ENCODE data around the gene RBM26. TPM values are rescaled to one million over a fixed set of nuclear protein-coding genes. Genes with fewer than 3 reads are reported as not detected.

The RBM26 gene
- total and polyA plus RNA-seq, 2 of the 4 experiments (the other 2 are of a cell fraction): 17.6 to 18.1 TPM

DNA sequence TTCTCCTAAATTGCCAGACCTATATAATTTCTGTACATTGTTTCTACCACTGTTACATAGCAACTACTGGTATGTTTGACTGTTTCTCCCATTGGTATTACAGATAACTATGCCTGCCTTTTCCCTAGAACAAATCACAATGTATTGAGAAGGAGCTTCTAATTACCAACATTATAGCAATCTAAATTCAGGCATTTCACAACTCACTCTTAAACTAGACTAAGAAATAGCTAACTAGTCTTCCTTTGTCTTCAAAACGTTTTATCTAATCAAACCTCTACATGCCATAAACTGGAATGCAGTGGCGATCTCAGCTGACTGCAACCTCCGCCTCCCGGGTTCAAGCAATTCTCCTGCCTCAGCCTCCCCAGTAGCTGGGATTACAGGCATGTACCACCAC, 18.2 kb downstream of the RBM26 start:
- H3K4me2 ChIP-seq (ENCODE audit: low read depth, low read length): no peak overlapping the region
- no peak overlapping the region for H3K18ac ChIP-seq (ENCODE audit: low read depth, low read length)
- H3K9me1 ChIP-seq (ENCODE audit: insufficient read depth, low read length): peaks cover 4% of the 10 kb centered on the region; the same call in 1 of the 2 replicates
- in situ Hi-C loops (cut with MboI; ENCODE audit: low sequenced_read_pairs) (no loop called here), intact Hi-C loops (cut with micrococcal nuclease) (no loop called here), dilution Hi-C loops (cut with HindIII; ENCODE audit: low sequenced_read_pairs, unreplicated experiment) (no loop called here)
- no peak overlapping the region for H4K8ac ChIP-seq (ENCODE audit: low read depth in 2 of 2, low read length in 2 of 2)
- H3K56ac ChIP-seq (ENCODE audit: extremely low read depth, insufficient read depth, low read length): no peak overlapping the region
- H4K91ac ChIP-seq (ENCODE audit: insufficient read depth, low read depth, low read length): no peak overlapping the region
- H2AFZ ChIP-seq (replicated peaks; ENCODE audit: low read length, poor library complexity): no peak overlapping the region
- peaks cover 39% of the 10 kb centered on the region for H4K20me1 ChIP-seq (ENCODE audit: insufficient read depth, low read length)
- TF ChIP-seq MAFK (IDR thresholded peaks at IDR 0.05; ENCODE audit: low read depth, low read length): no peak
- no peak for TF ChIP-seq MAZ (IDR thresholded peaks at IDR 0.05; ENCODE audit: borderline replicate concordance, low read depth, low read length)
- TF ChIP-seq POLR2A (IDR thresholded peaks at IDR 0.05; ENCODE audit: low read depth, low read length): no peak
- TF ChIP-seq, protein P1, sequence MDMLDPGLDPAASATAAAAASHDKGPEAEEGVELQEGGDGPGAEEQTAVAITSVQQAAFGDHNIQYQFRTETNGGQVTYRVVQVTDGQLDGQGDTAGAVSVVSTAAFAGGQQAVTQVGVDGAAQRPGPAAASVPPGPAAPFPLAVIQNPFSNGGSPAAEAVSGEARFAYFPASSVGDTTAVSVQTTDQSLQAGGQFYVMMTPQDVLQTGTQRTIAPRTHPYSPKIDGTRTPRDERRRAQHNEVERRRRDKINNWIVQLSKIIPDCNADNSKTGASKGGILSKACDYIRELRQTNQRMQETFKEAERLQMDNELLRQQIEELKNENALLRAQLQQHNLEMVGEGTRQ (IDR thresholded peaks at IDR 0.05; ENCODE audit: low read depth, low read length): no peak
- TF ChIP-seq FOS (IDR thresholded peaks at IDR 0.05; ENCODE audit: low read depth, low read length): no peak
- TF ChIP-seq CEBPB (IDR thresholded peaks at IDR 0.05; ENCODE audit: low read depth, low read length): no peak
- no peak for TF ChIP-seq BHLHE40 (IDR thresholded peaks at IDR 0.05; ENCODE audit: low read depth, low read length)
- no peak for TF ChIP-seq NFE2L2 (IDR thresholded peaks at IDR 0.05; ENCODE audit: low read depth, low read length)
- no peak for TF ChIP-seq RFX5 (IDR thresholded peaks at IDR 0.05; ENCODE audit: low read depth, low read length)
- no peak for TF ChIP-seq CHD1 (IDR thresholded peaks at IDR 0.05; ENCODE audit: low read depth, low read length)
- no peak for TF ChIP-seq SMC3 (IDR thresholded peaks at IDR 0.05; ENCODE audit: low read depth, low read length)
- no peak for TF ChIP-seq RAD21 (IDR thresholded peaks at IDR 0.05; ENCODE audit: low read length)
- TF ChIP-seq RCOR1 (IDR thresholded peaks at IDR 0.05; ENCODE audit: insufficient replicate concordance, low read length): no peak
- no peak for TF ChIP-seq MXI1 (IDR thresholded peaks at IDR 0.05; ENCODE audit: borderline replicate concordance, low read depth, low read length)
- TF ChIP-seq, protein P2, sequence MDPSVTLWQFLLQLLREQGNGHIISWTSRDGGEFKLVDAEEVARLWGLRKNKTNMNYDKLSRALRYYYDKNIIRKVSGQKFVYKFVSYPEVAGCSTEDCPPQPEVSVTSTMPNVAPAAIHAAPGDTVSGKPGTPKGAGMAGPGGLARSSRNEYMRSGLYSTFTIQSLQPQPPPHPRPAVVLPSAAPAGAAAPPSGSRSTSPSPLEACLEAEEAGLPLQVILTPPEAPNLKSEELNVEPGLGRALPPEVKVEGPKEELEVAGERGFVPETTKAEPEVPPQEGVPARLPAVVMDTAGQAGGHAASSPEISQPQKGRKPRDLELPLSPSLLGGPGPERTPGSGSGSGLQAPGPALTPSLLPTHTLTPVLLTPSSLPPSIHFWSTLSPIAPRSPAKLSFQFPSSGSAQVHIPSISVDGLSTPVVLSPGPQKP (IDR thresholded peaks at IDR 0.05; ENCODE audit: borderline replicate concordance, low read depth, low read length): no peak
- TF ChIP-seq, protein P3, sequence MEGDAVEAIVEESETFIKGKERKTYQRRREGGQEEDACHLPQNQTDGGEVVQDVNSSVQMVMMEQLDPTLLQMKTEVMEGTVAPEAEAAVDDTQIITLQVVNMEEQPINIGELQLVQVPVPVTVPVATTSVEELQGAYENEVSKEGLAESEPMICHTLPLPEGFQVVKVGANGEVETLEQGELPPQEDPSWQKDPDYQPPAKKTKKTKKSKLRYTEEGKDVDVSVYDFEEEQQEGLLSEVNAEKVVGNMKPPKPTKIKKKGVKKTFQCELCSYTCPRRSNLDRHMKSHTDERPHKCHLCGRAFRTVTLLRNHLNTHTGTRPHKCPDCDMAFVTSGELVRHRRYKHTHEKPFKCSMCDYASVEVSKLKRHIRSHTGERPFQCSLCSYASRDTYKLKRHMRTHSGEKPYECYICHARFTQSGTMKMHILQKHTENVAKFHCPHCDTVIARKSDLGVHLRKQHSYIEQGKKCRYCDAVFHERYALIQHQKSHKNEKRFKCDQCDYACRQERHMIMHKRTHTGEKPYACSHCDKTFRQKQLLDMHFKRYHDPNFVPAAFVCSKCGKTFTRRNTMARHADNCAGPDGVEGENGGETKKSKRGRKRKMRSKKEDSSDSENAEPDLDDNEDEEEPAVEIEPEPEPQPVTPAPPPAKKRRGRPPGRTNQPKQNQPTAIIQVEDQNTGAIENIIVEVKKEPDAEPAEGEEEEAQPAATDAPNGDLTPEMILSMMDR (conservative IDR thresholded peaks at IDR 0.05; ENCODE audit: low read depth, low read length): no peak
- H3K36me3 ChIP-seq (ENCODE audit: control insufficient read depth, insufficient read depth, low read length): no peaks in the 10 kb centered on the region
- no peak overlapping the region for H3K23ac ChIP-seq (ENCODE audit: low read depth, low read length)
- H2AK9ac ChIP-seq (replicated peaks; ENCODE audit: low read depth, low read length, poor library complexity): no peak overlapping the region
- H3K4ac ChIP-seq (ENCODE audit: low read depth, low read length): no peak overlapping the region
- POLR2A ChIA-PET (ENCODE audit: unreplicated experiment): no interaction called here
- no peak overlapping the region for H2BK5ac ChIP-seq (ENCODE audit: low read depth, low read length, poor library complexity, severe bottlenecking)
- no peaks in the 10 kb centered on the region for H3K27me3 ChIP-seq (ENCODE audit: control insufficient read depth, insufficient read depth, low read length)
- no peak overlapping the region for H2AK5ac ChIP-seq (ENCODE audit: low read depth, low read length)
- WGBS, 2 experiments (ENCODE audit: extremely low coverage in 2 of 2, insufficient read length in 1 of 2): no CpG with 5 or more reads among the region's 4 CpGs
- CTCF ChIA-PET: no interaction called here
- H3K79me1 ChIP-seq (ENCODE audit: low read depth in 1 of 2, low read length in 2 of 2): peaks cover 13 to 50% of the 10 kb centered on the region in 2 experiments
- H4K5ac ChIP-seq (ENCODE audit: low read depth, low read length): no peak overlapping the region
- DNase-seq (no peak), ATAC-seq (ENCODE audit: low read depth) (no peak)
- no peak overlapping the region for H2BK20ac ChIP-seq (ENCODE audit: low read depth, low read length)
- BruUV-seq (replicated peaks): no TSS peak
- H3K4me3 ChIP-seq (ENCODE audit: insufficient read depth, low read depth, low read length): no peak overlapping the region
- peaks cover 4% of the 10 kb centered on the region; the same call in 1 of the 2 replicates for H3K4me1 ChIP-seq (ENCODE audit: control insufficient read depth, insufficient read depth, low read length)
- no peak overlapping the region for H3K9ac ChIP-seq (ENCODE audit: low read depth, low read length)
- H2BK120ac ChIP-seq (ENCODE audit: low read depth, low read length): no peak overlapping the region
- no peaks in the 10 kb centered on the region for H3K9me3 ChIP-seq (ENCODE audit: control insufficient read depth, insufficient read depth, low read length)
- no peak overlapping the region for H3K14ac ChIP-seq (replicated peaks; ENCODE audit: low read depth, low read length)
- no peak overlapping the region for H3K27ac ChIP-seq (ENCODE audit: insufficient read depth, low read length)
- H2BK15ac ChIP-seq (ENCODE audit: low read depth, low read length): no peak overlapping the region

All from IMR-90 (cell line).